Lower lobe of right lung (tissue), 2 donors: ENCODE measurements around the gene CKAP2L. TPM values are rescaled to one million over a fixed set of nuclear protein-coding genes. Genes with fewer than 3 reads are reported as not detected.
"Not testable (repeated sequence)": the region's sequence is repeated elsewhere in the genome, so short reads cannot be mapped to it uniquely, and the experiment has no call there.

Source experiments
- ATAC-seq, 2 donors: fragments of 200-7000 bp; cut with Tn5 transposase; one replicate each; pipeline ENCODE4 v1.9.1; 2020 to 2022; ENCODE audit warnings: mild to moderate bottlenecking in 2 of 2, moderate library complexity in 2 of 2
- DNase-seq: peaks from one replicate; pipeline ENCODE4 v3.0.0-alpha.2; 2020
- H3K27ac ChIP-seq: fragments of 200-600 bp; one replicate; pipeline ENCODE4 v1.8.0; 2022
- H3K27me3 ChIP-seq: fragments of 200-600 bp; one replicate; pipeline ENCODE4 v1.8.0; 2022; ENCODE audit warnings: low read depth
- H3K36me3 ChIP-seq: fragments of 200-600 bp; one replicate; pipeline ENCODE4 v1.8.0; 2022; ENCODE audit warnings: mild to moderate bottlenecking
- H3K4me1 ChIP-seq: fragments of 200-600 bp; one replicate; pipeline ENCODE4 v1.8.0; 2022
- H3K4me3 ChIP-seq: fragments of 200-600 bp; one replicate; pipeline ENCODE4 v1.8.0; 2022; ENCODE audit warnings: mild to moderate bottlenecking
- H3K9me3 ChIP-seq: fragments of 200-600 bp; one replicate; pipeline ENCODE4 v1.8.0; 2022
- intact Hi-C: fragments of 100-400 bp; cut with DNase I; formaldehyde crosslinking; loops from one replicate; pipeline ENCODE4 v1.11.0; 2022
- total RNA-seq: library from RNA; stranded (reverse); fragmentation: NEBNext Ultra II Directional; extraction: Animal tissue kit (Norgen Biotek cat#: 25700); gene quantifications from one replicate; pipeline ENCODE4 v1.2.1, GENCODE V29; 2021
- TF ChIP-seq, protein P1 (sequence below): fragments of 200-600 bp; IDR thresholded peaks from one replicate; pipeline ENCODE4 v1.8.0; 2022; ENCODE audit warnings: antibody characterized with exemption, mild to moderate bottlenecking
- donor health status: DM: no; HTN: yes; CAD: no; lungs with severe emphysema.

The CKAP2L gene
- total RNA-seq, 1 donor from 2014 or later = 1.3 TPM

GRCh38 chr2:112720785-112721184 lies 43.6 kb downstream of the CKAP2L start, which contains the start of gene NT5DC4:
Gene NT5DC4, plus strand, starts transcription at chr2:112721020. Its CDS starts 60 bp downstream, at chr2:112721080.
- H3K9me3 ChIP-seq = no peaks in the 10 kb centered on the region
- no peaks in the 10 kb centered on the region for H3K36me3 ChIP-seq
- intact Hi-C loops = no loop called here
- H3K27ac ChIP-seq = no peak within 1 kb of the TSS
- ATAC-seq (no peak), DNase-seq (no peak)
- H3K27me3 ChIP-seq = no peaks in the 10 kb centered on the region
- no peak within 1 kb of the TSS for H3K4me3 ChIP-seq
- H3K4me1 ChIP-seq = no peaks in the 10 kb centered on the region
- TF ChIP-seq, protein P1, sequence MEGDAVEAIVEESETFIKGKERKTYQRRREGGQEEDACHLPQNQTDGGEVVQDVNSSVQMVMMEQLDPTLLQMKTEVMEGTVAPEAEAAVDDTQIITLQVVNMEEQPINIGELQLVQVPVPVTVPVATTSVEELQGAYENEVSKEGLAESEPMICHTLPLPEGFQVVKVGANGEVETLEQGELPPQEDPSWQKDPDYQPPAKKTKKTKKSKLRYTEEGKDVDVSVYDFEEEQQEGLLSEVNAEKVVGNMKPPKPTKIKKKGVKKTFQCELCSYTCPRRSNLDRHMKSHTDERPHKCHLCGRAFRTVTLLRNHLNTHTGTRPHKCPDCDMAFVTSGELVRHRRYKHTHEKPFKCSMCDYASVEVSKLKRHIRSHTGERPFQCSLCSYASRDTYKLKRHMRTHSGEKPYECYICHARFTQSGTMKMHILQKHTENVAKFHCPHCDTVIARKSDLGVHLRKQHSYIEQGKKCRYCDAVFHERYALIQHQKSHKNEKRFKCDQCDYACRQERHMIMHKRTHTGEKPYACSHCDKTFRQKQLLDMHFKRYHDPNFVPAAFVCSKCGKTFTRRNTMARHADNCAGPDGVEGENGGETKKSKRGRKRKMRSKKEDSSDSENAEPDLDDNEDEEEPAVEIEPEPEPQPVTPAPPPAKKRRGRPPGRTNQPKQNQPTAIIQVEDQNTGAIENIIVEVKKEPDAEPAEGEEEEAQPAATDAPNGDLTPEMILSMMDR = no peak

GRCh38 chr2:112718863-112719370 lies 45.5 kb downstream of the CKAP2L start:
- TF ChIP-seq, protein P1 = no peak
- no peak for ATAC-seq
- H3K9me3 ChIP-seq = no peaks in the 10 kb centered on the region

DNA sequence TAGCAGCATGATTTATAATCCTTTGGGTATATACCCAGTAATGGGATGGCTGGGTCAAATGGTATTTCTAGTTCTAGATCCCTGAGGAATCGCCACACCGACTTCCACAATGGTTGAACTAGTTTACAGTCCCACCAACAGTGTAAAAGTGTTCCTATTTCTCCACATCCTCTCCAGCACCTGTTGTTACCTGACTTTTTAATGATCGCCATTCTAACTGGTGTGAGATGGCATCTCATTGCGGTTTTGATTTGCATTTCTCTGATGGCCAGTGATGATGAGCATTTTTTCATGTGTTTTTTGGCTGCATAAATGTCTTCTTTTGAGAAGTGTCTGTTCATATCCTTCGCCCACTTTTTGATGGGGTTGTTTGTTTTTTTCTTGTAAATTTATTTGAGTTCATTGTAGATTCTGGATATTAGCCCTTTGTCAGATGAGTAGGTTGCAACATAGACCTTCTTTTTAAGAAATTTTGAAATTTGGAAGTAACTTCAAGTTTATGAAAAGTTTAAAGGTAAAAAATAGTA lies 47.5 kb downstream of the CKAP2L start:
- H3K4me1 ChIP-seq, intact Hi-C loops, H3K4me3 ChIP-seq, H3K9me3 ChIP-seq, DNase-seq, H3K27ac ChIP-seq, ATAC-seq, H3K36me3 ChIP-seq, H3K27me3 ChIP-seq: not testable (repeated sequence)

More at GRCh38 chr2:112718863-112719370, 45.5 kb downstream of the CKAP2L start:
- no peaks in the 10 kb centered on the region for H3K27me3 ChIP-seq
- intact Hi-C loops = no loop called here
- DNase-seq = no peak
- H3K36me3 ChIP-seq = no peaks in the 10 kb centered on the region
- H3K4me1 ChIP-seq = no peaks in the 10 kb centered on the region
- H3K27ac ChIP-seq = no peak overlapping the region
- no peak overlapping the region for H3K4me3 ChIP-seq

DNA sequence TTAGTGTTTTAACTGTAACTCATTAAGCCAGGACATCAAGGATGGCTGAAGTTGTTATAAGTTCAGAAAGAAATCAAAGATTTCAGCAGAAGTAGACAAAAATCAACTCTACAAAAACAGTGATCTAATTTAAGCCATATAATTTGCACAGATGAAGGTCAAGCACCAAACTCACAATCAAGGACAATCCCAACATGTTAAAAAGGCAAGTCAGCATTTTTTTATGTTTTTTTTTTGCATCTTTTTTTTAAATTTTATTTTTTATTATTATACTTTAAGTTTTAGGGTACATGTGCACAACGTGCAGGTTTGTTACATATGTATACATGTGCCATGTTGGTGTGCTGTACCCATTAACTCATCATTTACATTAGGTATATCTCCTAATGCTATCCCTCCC lies 48.3 kb downstream of the CKAP2L start:
- intact Hi-C loops, DNase-seq, H3K4me1 ChIP-seq, H3K27me3 ChIP-seq, H3K4me3 ChIP-seq, H3K27ac ChIP-seq, ATAC-seq, H3K36me3 ChIP-seq, H3K9me3 ChIP-seq: not testable (repeated sequence)

GRCh38 chr2:112714836-112715631 lies 49.4 kb downstream of the CKAP2L start:
- peak; percentile 24 for DNase-seq
- intact Hi-C loops = no loop called here
- Histone ChIP-seq H3K4me1 (no peaks in the 10 kb centered on the region), H3K27me3 (no peaks in the 10 kb centered on the region), H3K4me3 (no peak overlapping the region), H3K36me3 (no peaks in the 10 kb centered on the region), H3K9me3 (no peaks in the 10 kb centered on the region), H3K27ac (no peak overlapping the region)
- no peak for ATAC-seq
- TF ChIP-seq, protein P1 = no peak

DNA sequence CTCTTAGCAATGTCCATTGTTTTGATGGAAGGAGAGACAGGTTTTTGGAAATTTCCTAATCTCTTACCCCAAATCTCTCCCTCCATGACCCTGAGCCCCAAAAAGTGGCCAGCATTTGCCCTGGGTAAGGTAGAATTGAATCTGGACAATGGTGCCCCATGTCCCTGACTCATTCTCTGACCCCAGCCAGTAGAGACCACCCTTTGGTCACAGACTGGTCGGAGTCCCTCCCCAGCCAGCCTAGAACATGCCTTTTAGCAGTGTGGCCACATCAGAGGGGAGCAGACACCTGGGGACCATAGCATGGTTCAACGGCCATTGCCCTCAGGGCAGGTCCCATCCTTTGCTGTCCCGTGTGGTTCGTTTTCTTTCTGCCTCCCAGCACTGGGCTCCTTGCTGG lies 50.1 kb downstream of the CKAP2L start:
- DNase-seq (peak; percentile 5), ATAC-seq (no peak)
- Histone ChIP-seq H3K27me3 (no peaks in the 10 kb centered on the region), H3K9me3 (no peaks in the 10 kb centered on the region), H3K4me3 (no peak overlapping the region), H3K36me3 (no peaks in the 10 kb centered on the region), H3K4me1 (no peaks in the 10 kb centered on the region), H3K27ac (no peak overlapping the region)
- TF ChIP-seq, protein P1 = no peak
- intact Hi-C loops = no loop called here
